ENCODE measurements around the gene PROZ.

The PROZ gene

GRCh38 chr13:113219256-113219940 is 61.0 kb downstream of the PROZ start:
- no peak for DNase-seq (ENCODE audit: low read depth)
- TF ChIP-seq, protein P1, sequence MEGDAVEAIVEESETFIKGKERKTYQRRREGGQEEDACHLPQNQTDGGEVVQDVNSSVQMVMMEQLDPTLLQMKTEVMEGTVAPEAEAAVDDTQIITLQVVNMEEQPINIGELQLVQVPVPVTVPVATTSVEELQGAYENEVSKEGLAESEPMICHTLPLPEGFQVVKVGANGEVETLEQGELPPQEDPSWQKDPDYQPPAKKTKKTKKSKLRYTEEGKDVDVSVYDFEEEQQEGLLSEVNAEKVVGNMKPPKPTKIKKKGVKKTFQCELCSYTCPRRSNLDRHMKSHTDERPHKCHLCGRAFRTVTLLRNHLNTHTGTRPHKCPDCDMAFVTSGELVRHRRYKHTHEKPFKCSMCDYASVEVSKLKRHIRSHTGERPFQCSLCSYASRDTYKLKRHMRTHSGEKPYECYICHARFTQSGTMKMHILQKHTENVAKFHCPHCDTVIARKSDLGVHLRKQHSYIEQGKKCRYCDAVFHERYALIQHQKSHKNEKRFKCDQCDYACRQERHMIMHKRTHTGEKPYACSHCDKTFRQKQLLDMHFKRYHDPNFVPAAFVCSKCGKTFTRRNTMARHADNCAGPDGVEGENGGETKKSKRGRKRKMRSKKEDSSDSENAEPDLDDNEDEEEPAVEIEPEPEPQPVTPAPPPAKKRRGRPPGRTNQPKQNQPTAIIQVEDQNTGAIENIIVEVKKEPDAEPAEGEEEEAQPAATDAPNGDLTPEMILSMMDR (IDR thresholded peaks at IDR 0.05; ENCODE audit: control insufficient read depth, extremely low read depth, insufficient read depth): no peak
- no peak overlapping the region for H3K4me3 ChIP-seq (ENCODE audit: low read depth, low read length)

DNA sequence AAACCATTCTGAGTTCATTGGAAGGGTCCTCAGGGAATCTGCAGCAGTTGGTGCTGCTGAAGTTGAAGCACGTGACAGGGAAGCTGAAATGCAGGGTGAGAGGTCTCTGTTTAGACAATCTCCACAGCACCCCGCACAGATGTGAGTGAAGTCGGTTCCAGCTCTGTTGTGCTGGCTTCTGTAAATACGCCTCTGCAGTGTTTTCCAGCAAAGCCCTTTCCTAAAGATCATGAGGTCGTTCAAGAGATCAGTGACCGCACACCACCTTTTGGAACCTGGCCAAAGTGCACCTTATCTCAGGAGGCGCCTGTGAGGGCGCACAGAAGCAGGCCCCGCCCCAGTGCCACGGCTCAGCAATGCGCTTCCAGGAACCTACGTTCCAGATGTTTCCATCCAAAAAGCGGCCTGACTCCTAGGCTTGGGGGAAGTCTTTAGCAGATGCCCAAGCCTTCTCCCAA is 61.7 kb downstream of the PROZ start:
- DNase-seq (ENCODE audit: low read depth): no peak
- TF ChIP-seq, protein P1 (IDR thresholded peaks at IDR 0.05; ENCODE audit: control insufficient read depth, extremely low read depth, insufficient read depth): no peak
- no peak overlapping the region for H3K4me3 ChIP-seq (ENCODE audit: low read depth, low read length)

GRCh38 chr13:113220877-113221276 is 62.4 kb downstream of the PROZ start:
- TF ChIP-seq, protein P1 (IDR thresholded peaks at IDR 0.05; ENCODE audit: control insufficient read depth, extremely low read depth, insufficient read depth): no peak
- no peak for DNase-seq (ENCODE audit: low read depth)
- no peak overlapping the region for H3K4me3 ChIP-seq (ENCODE audit: low read depth, low read length)
